ENCODE results near the gene ZFAND4.

Gene ZFAND4

GRCh38 chr10:45647118-45647517 is 25.5 kb downstream of the ZFAND4 start:
- no peak for TF ChIP-seq CTCF (IDR thresholded peaks at IDR 0.05; ENCODE audit: low read depth, low read length)
- DNase-seq (ENCODE audit: low read depth, low spot score) = no peak
- H3K4me3 ChIP-seq (ENCODE audit: low read depth, low read length) = no peak overlapping the region
- in situ Hi-C loops (cut with HindIII; ENCODE audit: low sequenced_read_pairs) = no loop called here

- H3K4me3 ChIP-seq (ENCODE audit: low read depth, low read length) = no peak overlapping the region
- DNase-seq (ENCODE audit: low read depth, low spot score) = no peak
- in situ Hi-C loops (cut with HindIII; ENCODE audit: low sequenced_read_pairs) = no loop called here
- no peak for TF ChIP-seq CTCF (IDR thresholded peaks at IDR 0.05; ENCODE audit: low read depth, low read length)
Observed at GRCh38 chr10:45646384-45647050, 26.1 kb downstream of the ZFAND4 start.

- DNase-seq (ENCODE audit: low read depth, low spot score) = no peak
- no peak for TF ChIP-seq CTCF (IDR thresholded peaks at IDR 0.05; ENCODE audit: low read depth, low read length)
- in situ Hi-C loops (cut with HindIII; ENCODE audit: low sequenced_read_pairs) = no loop called here
- H3K4me3 ChIP-seq (ENCODE audit: low read depth, low read length) = no peak overlapping the region
Observed at GRCh38 chr10:45644527-45644926, 28.0 kb downstream of the ZFAND4 start.

- no peak overlapping the region for H3K4me3 ChIP-seq (ENCODE audit: low read depth, low read length)
Observed at GRCh38 chr10:45640941-45641340, 31.6 kb downstream of the ZFAND4 start.

GRCh38 chr10:45640049-45640448 is 32.5 kb downstream of the ZFAND4 start:
- in situ Hi-C loops (cut with HindIII; ENCODE audit: low sequenced_read_pairs) = no loop called here
- no peak for TF ChIP-seq CTCF (IDR thresholded peaks at IDR 0.05; ENCODE audit: low read depth, low read length)
- H3K4me3 ChIP-seq (ENCODE audit: low read depth, low read length) = no peak overlapping the region
- no peak for DNase-seq (ENCODE audit: low read depth, low spot score)

More at GRCh38 chr10:45640941-45641340, 31.6 kb downstream of the ZFAND4 start:
- no peak for DNase-seq (ENCODE audit: low read depth, low spot score)
- in situ Hi-C loops (cut with HindIII; ENCODE audit: low sequenced_read_pairs) = no loop called here
- no peak for TF ChIP-seq CTCF (IDR thresholded peaks at IDR 0.05; ENCODE audit: low read depth, low read length)

- no peak overlapping the region for H3K4me3 ChIP-seq (ENCODE audit: low read depth, low read length)
- no peak for DNase-seq (ENCODE audit: low read depth, low spot score)
- in situ Hi-C loops (cut with HindIII; ENCODE audit: low sequenced_read_pairs) = no loop called here
- no peak for TF ChIP-seq CTCF (IDR thresholded peaks at IDR 0.05; ENCODE audit: low read depth, low read length)
Observed at GRCh38 chr10:45627412-45628048, 45.0 kb downstream of the ZFAND4 start.

Data from astrocyte of the spinal cord (primary cell).